Measurements from ENCODE around the gene CHI3L2. TPM values are rescaled to one million over a fixed set of nuclear protein-coding genes. Genes with fewer than 3 reads are reported as not detected.
A peak's percentile ranks its signal among the peaks of the same experiment; 100 is the strongest.

The CHI3L2 gene
- total and polyA plus RNA-seq, 10 of the 15 experiments (the other 5 are each of a cell fraction or from before 2014, with no cell fraction given), result 37.1 to 508 (median 98.3) TPM

- TF ChIP-seq ZBTB11 (CRISPR knock-in tag; IDR thresholded peaks at IDR 0.05), result no peak
- no peak for TF ChIP-seq EGR1 (IDR thresholded peaks at IDR 0.05; ENCODE audit: borderline replicate concordance in 1 of 2, low read depth in 2 of 2, low read length in 2 of 2)
- TF ChIP-seq KLF5 (IDR thresholded peaks at IDR 0.05; ENCODE audit: partially characterized antibody), result no peak
- no peak for TF ChIP-seq SREBF1 (IDR thresholded peaks at IDR 0.05; ENCODE audit: low read length)
- TF ChIP-seq HSF1 (IDR thresholded peaks at IDR 0.05; ENCODE audit: low read depth, low read length), result no peak
- no peak for TF ChIP-seq ZNF24 (IDR thresholded peaks at IDR 0.05)
- no peak for TF ChIP-seq NFYB (IDR thresholded peaks at IDR 0.05; ENCODE audit: insufficient read depth, low read depth, low read length)
- TF ChIP-seq SUZ12 (IDR thresholded peaks at IDR 0.05; ENCODE audit: unreplicated experiment), result no peak
- TF ChIP-seq KDM1A (IDR thresholded peaks at IDR 0.05; ENCODE audit: borderline replicate concordance), result no peak
- peak; percentile 67 for TF ChIP-seq POLR2AphosphoS5 (IDR thresholded peaks at IDR 0.05; ENCODE audit: low read length)
- TF ChIP-seq ZBTB33 (IDR thresholded peaks at IDR 0.05), result no peak
- TF ChIP-seq CHD4 (IDR thresholded peaks at IDR 0.05), result no peak
- no peak for TF ChIP-seq RELA (IDR thresholded peaks at IDR 0.05; ENCODE audit: borderline replicate concordance, partially characterized antibody)
- TF ChIP-seq GATAD2B (conservative IDR thresholded peaks at IDR 0.05; ENCODE audit: low read depth), result no peak
- no peak for TF ChIP-seq PKNOX1 (IDR thresholded peaks at IDR 0.05)
- no peak for TF ChIP-seq FOXM1 (IDR thresholded peaks at IDR 0.05; ENCODE audit: low read depth, low read length)
- 0 out of 2 replicates have a peak, but pooled peaks have one; percentile 17 for TF ChIP-seq NKRF (conservative IDR thresholded peaks at IDR 0.05)
- no peak for TF ChIP-seq RCOR1 (conservative IDR thresholded peaks at IDR 0.05; ENCODE audit: low read depth, low read length)
- TF ChIP-seq JUND (IDR thresholded peaks at IDR 0.05; ENCODE audit: low read depth, low read length), result no peak
- TF ChIP-seq RUNX3 (IDR thresholded peaks at IDR 0.05; ENCODE audit: low read length), result no peak
- no peak for TF ChIP-seq FOS (IDR thresholded peaks at IDR 0.05; ENCODE audit: borderline replicate concordance, extremely low read depth, insufficient read length)
Measured at GRCh38 chr1:111197598-111198284, 29.8 kb upstream of the CHI3L2 start (continued).

Measured in GM12878 (cell line).